ENCODE data around the gene OSMR. TPM values are rescaled to one million over a fixed set of nuclear protein-coding genes. Genes with fewer than 3 reads are reported as not detected.

OSMR gene
- total RNA-seq, 1 experiment from 2014 or later: 1.6 TPM

GRCh38 chr5:38929838-38930237 is 84.0 kb downstream of the OSMR start:
- no peak overlapping the region for H2BK5ac ChIP-seq (ENCODE audit: insufficient read length, low read length)
- H3K56ac ChIP-seq (ENCODE audit: insufficient read length, low read depth, low read length): no peak overlapping the region
- no peak overlapping the region for H2BK120ac ChIP-seq (ENCODE audit: low read depth, low read length, poor library complexity, severe bottlenecking)
- H3K9ac ChIP-seq (ENCODE audit: extremely low read depth, insufficient read length, low read length): no peak overlapping the region
- H3K9me3 ChIP-seq (ENCODE audit: control insufficient read depth, low read depth, low read length): no peaks in the 10 kb centered on the region
- no peak overlapping the region for H2AK5ac ChIP-seq (ENCODE audit: insufficient read length, low read length)
- Mint-ChIP-seq H3K36me3 (ENCODE audit: insufficient read depth in 1 of 3, low read depth in 3 of 3) (peaks cover 2 to 9% (median 3%) of the 10 kb centered on the region in 3 experiments; a peak in 5 of 7 replicates), H3K4me3 (no peak overlapping the region), H3K27ac (no peak overlapping the region), H3K27me3 (ENCODE audit: low read depth) (no peaks in the 10 kb centered on the region), H3K9me3 (peaks cover 5% of the 10 kb centered on the region in 2 experiments; a peak in 3 of 5 replicates), H3K4me1 (peaks cover 9 to 22% of the 10 kb centered on the region in 2 experiments)
- no peak overlapping the region for H2AFZ ChIP-seq (ENCODE audit: low read length)
- WGBS (ENCODE audit: extremely low coverage, insufficient read length, low lambda C conversion rate): no CpG with 5 or more reads among the region's 2 CpGs
- no peak overlapping the region for H2BK12ac ChIP-seq (ENCODE audit: insufficient read length, low read depth, low read length)
- no peak overlapping the region for H3K23ac ChIP-seq (ENCODE audit: insufficient read length, low read depth, low read length)
- H2BK20ac ChIP-seq (ENCODE audit: low read depth, low read length, poor library complexity, severe bottlenecking): no peak overlapping the region
- H3K4me2 ChIP-seq (ENCODE audit: insufficient read depth, insufficient read length, low read length): no peak overlapping the region
- no peak overlapping the region for H3K18ac ChIP-seq (ENCODE audit: insufficient read length, low read depth, low read length)
- TF ChIP-seq CTCF (conservative IDR thresholded peaks at IDR 0.05): no peak
- no peak overlapping the region for H3K4ac ChIP-seq (ENCODE audit: low read depth, low read length)
- H3T11ph ChIP-seq (ENCODE audit: low read length): no peak overlapping the region
- no peak overlapping the region for H3K14ac ChIP-seq (ENCODE audit: insufficient read depth, low read length)
- no peaks in the 10 kb centered on the region for H3K79me1 ChIP-seq (ENCODE audit: insufficient read depth, low read depth, low read length, poor library complexity, severe bottlenecking)
- no peaks in the 10 kb centered on the region for H3K27me3 ChIP-seq (ENCODE audit: insufficient read depth, low read length)
- no peak overlapping the region for H4K5ac ChIP-seq (ENCODE audit: insufficient read length, low read depth, low read length)
- no peak overlapping the region for H4K91ac ChIP-seq (ENCODE audit: insufficient read length, low read depth, low read length)
- no peaks in the 10 kb centered on the region for H3K23me2 ChIP-seq (ENCODE audit: insufficient read length, low read depth, low read length, poor library complexity, severe bottlenecking)
- no peak for DNase-seq
- no peaks in the 10 kb centered on the region for H3K4me1 ChIP-seq (ENCODE audit: insufficient read depth, low read length)
- no peaks in the 10 kb centered on the region for H4K20me1 ChIP-seq (ENCODE audit: control insufficient read depth, insufficient read depth, insufficient read length)
- H2BK15ac ChIP-seq (ENCODE audit: low read depth, low read length): no peak overlapping the region
- no peak overlapping the region for H3K27ac ChIP-seq (ENCODE audit: insufficient read length, low read depth, low read length)
- H4K8ac ChIP-seq (replicated peaks; ENCODE audit: insufficient read length, low read depth, low read length): no peak overlapping the region
- no peaks in the 10 kb centered on the region for H3K79me2 ChIP-seq (ENCODE audit: insufficient read depth, low read length)

Measured in H9 (cell line).